BE2C (cell line): ENCODE measurements around the gene PRMT2.

Source experiments
- DNase-seq: peaks from one replicate; pipeline ENCODE4 v3.0.0-alpha.2; 2020
- H3K27me3 ChIP-seq: fragments of 250-450 bp; sonication (Bioruptor Pico); 2 replicates; pipeline ENCODE4 v1.5.1; 2020; ENCODE audit warnings: mild to moderate bottlenecking
- H3K36me3 ChIP-seq: fragments of 250-450 bp; sonication (Bioruptor Pico); 2 replicates; pipeline ENCODE4 v1.5.1; 2020; ENCODE audit warnings: mild to moderate bottlenecking
- H3K4me1 ChIP-seq: fragments of 250-450 bp; sonication (Bioruptor Pico); 2 replicates; pipeline ENCODE4 v1.5.1; 2020
- H3K4me3 ChIP-seq: 2 replicates; pipeline ENCODE4 v1.5.1; 2011; ENCODE audit warnings: low read depth, low read length
- H3K9me3 ChIP-seq: fragments of 250-450 bp; sonication (Bioruptor Pico); 2 replicates; pipeline ENCODE4 v1.5.1; 2020
- CTCF ChIP-seq: IDR thresholded peaks from 2 replicates; pipeline ENCODE4 v1.5.1; 2012; ENCODE audit warnings: mild to moderate bottlenecking, low read depth, low read length

PRMT2 gene

GRCh38 chr21:46598581-46599572, 36.6 kb upstream of the PRMT2 start:
- Histone ChIP-seq H3K4me3 (no peak overlapping the region), H3K9me3 (no peaks in the 10 kb centered on the region), H3K36me3 (no peaks in the 10 kb centered on the region), H3K27me3 (no peaks in the 10 kb centered on the region), H3K4me1 (peaks cover 12% of the 10 kb centered on the region)
- no peak for DNase-seq
- no peak for TF ChIP-seq CTCF

- peaks cover 19% of the 10 kb centered on the region for H3K4me1 ChIP-seq
- TF ChIP-seq CTCF = no peak
- no peaks in the 10 kb centered on the region for H3K9me3 ChIP-seq
- H3K27me3 ChIP-seq = no peaks in the 10 kb centered on the region
- H3K4me3 ChIP-seq = no peak overlapping the region
- H3K36me3 ChIP-seq = no peaks in the 10 kb centered on the region
- no peak for DNase-seq
Measured at GRCh38 chr21:46600305-46600704, 35.2 kb upstream of the PRMT2 start.

GRCh38 chr21:46600978-46601377, 34.5 kb upstream of the PRMT2 start:
- no peak for DNase-seq
- H3K4me3 ChIP-seq = no peak overlapping the region
- H3K27me3 ChIP-seq = no peaks in the 10 kb centered on the region
- no peaks in the 10 kb centered on the region for H3K36me3 ChIP-seq
- peaks cover 22% of the 10 kb centered on the region for H3K4me1 ChIP-seq
- no peak for TF ChIP-seq CTCF
- no peaks in the 10 kb centered on the region for H3K9me3 ChIP-seq

GRCh38 chr21:46603228-46603627, 32.2 kb upstream of the PRMT2 start:
- Histone ChIP-seq H3K36me3 (no peaks in the 10 kb centered on the region), H3K9me3 (no peaks in the 10 kb centered on the region), H3K27me3 (no peaks in the 10 kb centered on the region), H3K4me3 (no peak overlapping the region), H3K4me1 (peaks cover 22% of the 10 kb centered on the region)
- no peak for TF ChIP-seq CTCF
- no peak for DNase-seq

- Histone ChIP-seq H3K4me3 (no peak overlapping the region), H3K36me3 (no peaks in the 10 kb centered on the region), H3K27me3 (no peaks in the 10 kb centered on the region), H3K9me3 (no peaks in the 10 kb centered on the region), H3K4me1 (peaks cover 13% of the 10 kb centered on the region)
- TF ChIP-seq CTCF = no peak
- DNase-seq = no peak
Measured at GRCh38 chr21:46604329-46604974, 31.0 kb upstream of the PRMT2 start.
